Gastroesophageal sphincter (tissue), 2 donors: ENCODE results near the gene DCAKD.

Experiments
- POLR2A ChIP-seq, 2 donors: fragments of 450-650 bp; IDR thresholded peaks; one replicate each; pipeline ENCODE4 v1.6.1; 2017; ENCODE audit warnings: antibody characterized with exemption in 2 of 2, mild to moderate bottlenecking in 2 of 2, moderate library complexity in 1 of 2
- POLR2AphosphoS5 ChIP-seq: sonication (generic); formaldehyde crosslinking; IDR thresholded peaks from one replicate; pipeline ENCODE4 v1.6.1; 2017; ENCODE audit warnings: antibody characterized with exemption

DNA sequence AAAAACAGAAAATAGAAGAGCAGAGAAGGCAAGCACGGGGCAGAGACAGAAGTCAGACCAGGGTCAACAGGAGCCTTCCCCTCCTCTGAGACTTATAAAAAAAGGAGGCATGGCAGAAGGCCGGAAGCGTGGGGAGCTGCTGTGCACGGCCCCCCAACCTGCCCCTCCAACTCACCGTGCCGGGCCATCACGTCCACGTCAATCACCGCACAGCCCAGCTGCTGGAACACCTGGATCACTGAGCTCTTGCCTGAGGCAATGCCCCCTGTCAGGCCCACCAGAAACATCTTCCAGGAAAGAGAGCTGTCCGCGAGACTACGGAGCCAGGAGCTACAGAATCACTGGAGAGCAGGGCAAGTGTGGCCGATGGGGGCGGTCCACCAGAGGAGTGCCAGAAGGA lies 16.8 kb downstream of the DCAKD start:
- TF ChIP-seq POLR2AphosphoS5 (no peak), POLR2A (IDR thresholded peaks at IDR 0.05) (no peak)
